ENCODE data around the gene SLC26A8.

SLC26A8 gene

GRCh38 chr6:36063318-36064060 is 39.0 kb upstream of the SLC26A8 start:
- Histone ChIP-seq H3K9ac (ENCODE audit: low read depth, low read length) (no peak overlapping the region), H3K9me3 (ENCODE audit: control insufficient read depth, insufficient read depth, low read length) (no peaks in the 10 kb centered on the region), H3K4me1 (ENCODE audit: insufficient read depth, low read length) (0 out of 2 replicates have a peak, but pooled peaks cover 6% of the 10 kb centered on the region), H3K36me3 (ENCODE audit: insufficient read depth, low read length) (no peaks in the 10 kb centered on the region)

DNA sequence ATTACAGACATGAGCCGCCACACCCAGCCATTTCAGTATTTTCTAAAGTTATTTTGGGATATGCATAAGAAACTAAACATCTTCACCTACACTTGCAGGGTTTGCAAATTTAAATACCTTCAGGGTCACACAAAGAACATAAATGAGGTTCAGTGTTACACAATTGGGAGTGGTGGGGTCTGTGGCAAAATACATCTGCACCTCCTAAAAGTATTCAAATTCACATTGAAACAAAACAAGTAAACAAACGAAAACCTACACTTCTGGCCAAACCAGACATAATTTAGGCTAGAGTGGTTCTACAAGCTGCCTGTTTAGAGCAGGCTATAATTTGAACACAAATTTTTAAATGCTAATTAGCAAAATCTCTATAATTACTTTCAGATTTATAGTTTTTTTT is 37.8 kb upstream of the SLC26A8 start:
- Histone ChIP-seq H3K4me1 (ENCODE audit: insufficient read depth, low read length) (0 out of 2 replicates have a peak, but pooled peaks cover 6% of the 10 kb centered on the region), H3K9ac (ENCODE audit: low read depth, low read length) (no peak overlapping the region), H3K36me3 (ENCODE audit: insufficient read depth, low read length) (no peaks in the 10 kb centered on the region), H3K9me3 (ENCODE audit: control insufficient read depth, insufficient read depth, low read length) (no peaks in the 10 kb centered on the region)

- Histone ChIP-seq H3K36me3 (ENCODE audit: insufficient read depth, low read length) (no peaks in the 10 kb centered on the region), H3K4me1 (ENCODE audit: insufficient read depth, low read length) (0 out of 2 replicates have a peak, but pooled peaks cover 6% of the 10 kb centered on the region), H3K9ac (ENCODE audit: low read depth, low read length) (no peak overlapping the region), H3K9me3 (ENCODE audit: control insufficient read depth, insufficient read depth, low read length) (no peaks in the 10 kb centered on the region)
Observed at GRCh38 chr6:36061236-36061635, 36.8 kb upstream of the SLC26A8 start.

DNA sequence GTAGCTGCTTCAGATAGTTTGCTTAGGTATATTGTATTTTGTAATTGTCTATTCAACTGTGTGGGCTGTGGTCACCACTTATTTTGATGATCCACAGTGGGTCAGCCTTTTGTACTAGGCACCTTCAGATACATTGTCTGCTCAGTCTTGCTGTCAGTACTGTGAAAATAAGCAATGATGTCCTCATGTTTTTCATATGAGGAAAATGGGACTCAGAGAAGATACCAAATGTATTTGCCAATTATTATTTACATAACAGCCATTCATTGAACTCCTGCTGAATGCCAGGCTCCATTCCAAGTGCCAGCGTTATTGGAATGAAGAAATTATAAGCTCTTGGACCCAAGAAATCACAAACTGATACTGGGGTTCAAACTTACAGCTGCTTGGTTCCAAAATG is 31.7 kb upstream of the SLC26A8 start:
- no peaks in the 10 kb centered on the region for H3K4me1 ChIP-seq (ENCODE audit: insufficient read depth, low read length)
- H3K36me3 ChIP-seq (ENCODE audit: insufficient read depth, low read length) = no peaks in the 10 kb centered on the region
- H3K9me3 ChIP-seq (ENCODE audit: control insufficient read depth, insufficient read depth, low read length) = no peaks in the 10 kb centered on the region
- H3K9ac ChIP-seq (ENCODE audit: low read depth, low read length) = no peak overlapping the region

DNA sequence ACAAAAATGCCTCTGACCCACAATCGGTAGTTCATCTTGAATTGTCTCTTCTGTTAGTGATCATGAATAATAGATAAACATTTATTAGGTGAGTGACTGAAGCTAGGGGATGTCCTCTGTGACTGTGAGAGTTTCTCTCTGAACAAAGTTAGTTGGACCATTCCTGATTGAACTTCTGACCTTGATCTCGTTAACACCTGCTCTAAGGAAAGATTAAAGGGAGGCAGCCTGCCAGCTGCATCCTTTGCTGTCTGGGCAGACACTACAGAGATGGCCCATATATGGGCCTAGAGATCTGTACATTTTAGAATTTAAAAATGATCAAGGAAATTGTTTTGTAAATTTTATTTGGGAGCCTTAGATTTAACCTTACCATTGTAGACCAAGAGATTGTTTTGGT is 30.5 kb upstream of the SLC26A8 start:
- H3K9me3 ChIP-seq (ENCODE audit: control insufficient read depth, insufficient read depth, low read length) = no peaks in the 10 kb centered on the region
- no peak overlapping the region for H3K9ac ChIP-seq (ENCODE audit: low read depth, low read length)
- no peaks in the 10 kb centered on the region for H3K36me3 ChIP-seq (ENCODE audit: insufficient read depth, low read length)
- H3K4me1 ChIP-seq (ENCODE audit: insufficient read depth, low read length) = no peaks in the 10 kb centered on the region

- no peaks in the 10 kb centered on the region for H3K4me1 ChIP-seq (ENCODE audit: insufficient read depth, low read length)
- H3K9ac ChIP-seq (ENCODE audit: low read depth, low read length) = no peak overlapping the region
- H3K36me3 ChIP-seq (ENCODE audit: insufficient read depth, low read length) = no peaks in the 10 kb centered on the region
- no peaks in the 10 kb centered on the region for H3K9me3 ChIP-seq (ENCODE audit: control insufficient read depth, insufficient read depth, low read length)
Observed at GRCh38 chr6:36054415-36054814, 30.0 kb upstream of the SLC26A8 start.

DNA sequence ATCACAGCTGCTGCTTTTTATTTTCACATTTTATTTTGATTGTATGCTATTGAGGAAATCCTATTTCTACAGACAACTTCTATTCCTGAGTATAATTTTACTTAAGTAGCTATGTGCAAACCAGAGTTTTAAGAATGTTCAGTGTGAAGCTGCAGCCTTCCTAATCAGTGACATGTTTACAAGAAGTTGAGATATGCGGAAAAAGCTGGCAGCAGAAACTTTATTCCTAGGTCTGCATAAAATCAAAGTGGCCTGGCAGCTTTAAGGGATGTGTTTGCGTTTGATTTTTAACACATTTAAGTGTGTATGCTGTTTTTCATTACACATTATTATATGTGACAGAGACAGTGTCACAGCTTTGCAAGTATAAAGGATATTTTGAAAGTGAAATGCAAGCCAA is 29.4 kb upstream of the SLC26A8 start:
- Histone ChIP-seq H3K36me3 (ENCODE audit: insufficient read depth, low read length) (no peaks in the 10 kb centered on the region), H3K4me1 (ENCODE audit: insufficient read depth, low read length) (no peaks in the 10 kb centered on the region), H3K9ac (ENCODE audit: low read depth, low read length) (no peak overlapping the region), H3K9me3 (ENCODE audit: control insufficient read depth, insufficient read depth, low read length) (no peaks in the 10 kb centered on the region)

GRCh38 chr6:36052097-36052496 is 27.7 kb upstream of the SLC26A8 start:
- H3K9ac ChIP-seq (ENCODE audit: low read depth, low read length) = no peak overlapping the region

GRCh38 chr6:36050947-36051710 is 26.7 kb upstream of the SLC26A8 start:
- no peak overlapping the region for H3K9ac ChIP-seq (ENCODE audit: low read depth, low read length)
- no peaks in the 10 kb centered on the region for H3K9me3 ChIP-seq (ENCODE audit: control insufficient read depth, insufficient read depth, low read length)
- H3K36me3 ChIP-seq (ENCODE audit: insufficient read depth, low read length) = no peaks in the 10 kb centered on the region
- no peaks in the 10 kb centered on the region for H3K4me1 ChIP-seq (ENCODE audit: insufficient read depth, low read length)

More at GRCh38 chr6:36052097-36052496, 27.7 kb upstream of the SLC26A8 start:
- H3K4me1 ChIP-seq (ENCODE audit: insufficient read depth, low read length) = no peaks in the 10 kb centered on the region
- no peaks in the 10 kb centered on the region for H3K9me3 ChIP-seq (ENCODE audit: control insufficient read depth, insufficient read depth, low read length)
- no peaks in the 10 kb centered on the region for H3K36me3 ChIP-seq (ENCODE audit: insufficient read depth, low read length)

GRCh38 chr6:36050305-36050704 is 25.9 kb upstream of the SLC26A8 start:
- Histone ChIP-seq H3K36me3 (ENCODE audit: insufficient read depth, low read length) (no peaks in the 10 kb centered on the region), H3K9ac (ENCODE audit: low read depth, low read length) (no peak overlapping the region), H3K9me3 (ENCODE audit: control insufficient read depth, insufficient read depth, low read length) (no peaks in the 10 kb centered on the region), H3K4me1 (ENCODE audit: insufficient read depth, low read length) (no peaks in the 10 kb centered on the region)

DNA sequence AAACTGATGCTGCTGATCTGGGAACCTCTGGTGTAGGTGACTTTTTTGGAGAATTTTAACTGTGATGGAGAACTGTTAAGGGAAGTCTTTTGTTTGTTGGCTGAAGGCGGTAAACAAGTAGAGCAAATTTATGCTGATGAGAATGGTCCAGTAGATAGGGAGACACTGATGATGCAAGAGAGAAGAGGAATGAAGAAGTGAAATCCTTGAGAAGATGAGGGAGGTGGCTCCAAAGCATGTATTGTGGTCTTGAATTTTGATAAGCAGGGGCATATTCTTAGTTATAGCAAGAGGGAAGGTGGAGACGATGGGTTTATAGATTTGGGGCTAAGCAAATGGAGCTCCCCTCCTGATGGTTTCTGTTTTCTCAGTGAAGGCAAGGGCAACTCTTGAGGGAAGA is 25.1 kb upstream of the SLC26A8 start:
- Histone ChIP-seq H3K9ac (ENCODE audit: low read depth, low read length) (no peak overlapping the region), H3K4me1 (ENCODE audit: insufficient read depth, low read length) (no peaks in the 10 kb centered on the region), H3K9me3 (ENCODE audit: control insufficient read depth, insufficient read depth, low read length) (no peaks in the 10 kb centered on the region), H3K36me3 (ENCODE audit: insufficient read depth, low read length) (no peaks in the 10 kb centered on the region)

GRCh38 chr6:36042618-36043260 is 18.3 kb upstream of the SLC26A8 start:
- Histone ChIP-seq H3K9ac (ENCODE audit: low read depth, low read length) (no peak overlapping the region), H3K4me1 (ENCODE audit: insufficient read depth, low read length) (peaks cover 5% of the 10 kb centered on the region; the same call in 1 of the 2 replicates), H3K9me3 (ENCODE audit: control insufficient read depth, insufficient read depth, low read length) (no peaks in the 10 kb centered on the region), H3K36me3 (ENCODE audit: insufficient read depth, low read length) (no peaks in the 10 kb centered on the region)

- peaks cover 5% of the 10 kb centered on the region; the same call in 1 of the 2 replicates for H3K4me1 ChIP-seq (ENCODE audit: insufficient read depth, low read length)
- H3K36me3 ChIP-seq (ENCODE audit: insufficient read depth, low read length) = no peaks in the 10 kb centered on the region
- no peak overlapping the region for H3K9ac ChIP-seq (ENCODE audit: low read depth, low read length)
- no peaks in the 10 kb centered on the region for H3K9me3 ChIP-seq (ENCODE audit: control insufficient read depth, insufficient read depth, low read length)
Observed at GRCh38 chr6:36040958-36041357, 16.5 kb upstream of the SLC26A8 start.

DNA sequence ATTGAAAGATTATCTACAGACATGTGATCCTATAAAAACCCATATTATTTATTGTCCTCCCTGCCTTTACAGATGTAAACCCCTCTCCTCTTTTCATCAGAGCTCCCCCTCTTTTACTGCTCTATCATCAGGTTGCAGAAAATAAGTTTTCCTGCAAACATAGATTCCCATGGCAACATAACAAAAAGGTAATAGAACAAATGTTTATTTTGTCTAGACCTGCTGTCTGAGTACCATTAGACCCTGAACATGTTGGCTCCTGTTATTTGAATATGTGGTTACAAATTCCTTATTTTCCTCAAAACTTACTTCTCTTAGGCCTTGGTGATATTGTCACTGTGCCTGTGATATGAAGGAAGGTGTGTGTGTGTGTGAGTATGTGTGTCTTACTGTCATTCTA is 14.7 kb upstream of the SLC26A8 start:
- Histone ChIP-seq H3K9me3 (ENCODE audit: control insufficient read depth, insufficient read depth, low read length) (no peaks in the 10 kb centered on the region), H3K9ac (ENCODE audit: low read depth, low read length) (no peak overlapping the region), H3K4me1 (ENCODE audit: insufficient read depth, low read length) (peaks cover 10% of the 10 kb centered on the region), H3K36me3 (ENCODE audit: insufficient read depth, low read length) (no peaks in the 10 kb centered on the region)
